ENCODE results near the gene MAP1S. TPM values are rescaled to one million over a fixed set of nuclear protein-coding genes. Genes with fewer than 3 reads are reported as not detected.

The MAP1S gene
- total and polyA plus RNA-seq, 2 of the 13 experiments (the other 11 are each of a cell fraction or from before 2014, with no cell fraction given): 3.8 to 7.3 TPM

GRCh38 chr19:17687857-17688784 lies 31.2 kb upstream of the MAP1S start, which contains the start of gene UNC13A (continued):
- no peak for TF ChIP-seq ATM (IDR thresholded peaks at IDR 0.05; ENCODE audit: borderline replicate concordance)
- no peak for TF ChIP-seq RFXAP (CRISPR knock-in tag; IDR thresholded peaks at IDR 0.05; ENCODE audit: borderline replicate concordance)
- peak; percentile 71 for TF ChIP-seq IKZF4 (CRISPR knock-in tag; IDR thresholded peaks at IDR 0.05; ENCODE audit: borderline replicate concordance, low read depth, not compliant biosample characterization)
- TF ChIP-seq, protein P1, sequence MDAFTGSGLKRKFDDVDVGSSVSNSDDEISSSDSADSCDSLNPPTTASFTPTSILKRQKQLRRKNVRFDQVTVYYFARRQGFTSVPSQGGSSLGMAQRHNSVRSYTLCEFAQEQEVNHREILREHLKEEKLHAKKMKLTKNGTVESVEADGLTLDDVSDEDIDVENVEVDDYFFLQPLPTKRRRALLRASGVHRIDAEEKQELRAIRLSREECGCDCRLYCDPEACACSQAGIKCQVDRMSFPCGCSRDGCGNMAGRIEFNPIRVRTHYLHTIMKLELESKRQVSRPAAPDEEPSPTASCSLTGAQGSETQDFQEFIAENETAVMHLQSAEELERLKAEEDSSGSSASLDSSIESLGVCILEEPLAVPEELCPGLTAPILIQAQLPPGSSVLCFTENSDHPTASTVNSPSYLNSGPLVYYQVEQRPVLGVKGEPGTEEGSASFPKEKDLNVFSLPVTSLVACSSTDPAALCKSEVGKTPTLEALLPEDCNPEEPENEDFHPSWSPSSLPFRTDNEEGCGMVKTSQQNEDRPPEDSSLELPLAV (CRISPR knock-in tag; conservative IDR thresholded peaks at IDR 0.05; ENCODE audit: low read depth): no peak; the same call in 1 of the 2 replicates
- TF ChIP-seq ZNF20 (CRISPR knock-in tag; IDR thresholded peaks at IDR 0.05): no peak
- no peak for TF ChIP-seq ZNF3 (CRISPR knock-in tag; IDR thresholded peaks at IDR 0.05)
- no peak for TF ChIP-seq ZBTB39 (CRISPR knock-in tag; IDR thresholded peaks at IDR 0.05)
- TF ChIP-seq MEIS2 (CRISPR knock-in tag; IDR thresholded peaks at IDR 0.05): peak; percentile 72; the same call in 1 of the 2 replicates
- TF ChIP-seq KLF11 (CRISPR knock-in tag; IDR thresholded peaks at IDR 0.05): no peak
- TF ChIP-seq GFI1 (CRISPR knock-in tag; IDR thresholded peaks at IDR 0.05; ENCODE audit: borderline replicate concordance): no peak
- TF ChIP-seq ZNF773 (CRISPR knock-in tag; IDR thresholded peaks at IDR 0.05; ENCODE audit: borderline replicate concordance): peak; percentile 68; the same call in 1 of the 2 replicates
- TF ChIP-seq ISL2 (CRISPR knock-in tag; IDR thresholded peaks at IDR 0.05): no peak
- TF ChIP-seq CCAR2 (optimal IDR thresholded peaks at IDR 0.05; ENCODE audit: low read depth, low read length): no peak
- TF ChIP-seq PLRG1 (conservative IDR thresholded peaks at IDR 0.05): no peak
- peak; percentile 23; the same call in 1 of the 2 replicates for TF ChIP-seq MYC (CRISPR knock-in tag; IDR thresholded peaks at IDR 0.05; ENCODE audit: borderline replicate concordance)
- peak; percentile 95 for TF ChIP-seq MIER2 (CRISPR knock-in tag; IDR thresholded peaks at IDR 0.05)
- no peak for TF ChIP-seq KDM4B (CRISPR knock-in tag; IDR thresholded peaks at IDR 0.05)
- TF ChIP-seq HMGXB4 (CRISPR knock-in tag; IDR thresholded peaks at IDR 0.05; ENCODE audit: borderline replicate concordance in 1 of 2, low read depth in 1 of 2): no peak
- TF ChIP-seq RFX5 (IDR thresholded peaks at IDR 0.05; ENCODE audit: low read depth, low read length): no peak
- TF ChIP-seq PCBP2 (optimal IDR thresholded peaks at IDR 0.05; ENCODE audit: low read depth, low read length, poor library complexity, severe bottlenecking): no peak
- TF ChIP-seq WIZ (CRISPR knock-in tag; IDR thresholded peaks at IDR 0.05): peak; percentile 71; the same call in 1 of the 2 replicates
- TF ChIP-seq, protein P2, sequence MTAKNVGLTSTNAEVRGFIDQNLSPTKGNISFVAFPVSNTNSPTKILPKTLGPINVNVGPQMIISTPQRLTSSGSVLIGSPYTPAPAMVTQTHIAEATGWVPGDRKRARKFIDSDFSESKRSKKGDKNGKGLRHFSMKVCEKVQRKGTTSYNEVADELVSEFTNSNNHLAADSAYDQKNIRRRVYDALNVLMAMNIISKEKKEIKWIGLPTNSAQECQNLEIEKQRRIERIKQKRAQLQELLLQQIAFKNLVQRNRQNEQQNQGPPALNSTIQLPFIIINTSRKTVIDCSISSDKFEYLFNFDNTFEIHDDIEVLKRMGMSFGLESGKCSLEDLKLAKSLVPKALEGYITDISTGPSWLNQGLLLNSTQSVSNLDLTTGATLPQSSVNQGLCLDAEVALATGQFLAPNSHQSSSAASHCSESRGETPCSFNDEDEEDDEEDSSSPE (CRISPR knock-in tag; IDR thresholded peaks at IDR 0.05): no peak
- no peak for TF ChIP-seq SP1 (IDR thresholded peaks at IDR 0.05)
- no peak for TF ChIP-seq SP1 (CRISPR knock-in tag; IDR thresholded peaks at IDR 0.05)
